Measurements from ENCODE around the gene C19orf33. TPM values are rescaled to one million over a fixed set of nuclear protein-coding genes. Genes with fewer than 3 reads are reported as not detected.

The C19orf33 gene
- total and polyA plus RNA-seq, 2 of the 8 experiments (the other 6 are each of a cell fraction or from before 2014, with no cell fraction given): 6.0 to 36.0 TPM

DNA sequence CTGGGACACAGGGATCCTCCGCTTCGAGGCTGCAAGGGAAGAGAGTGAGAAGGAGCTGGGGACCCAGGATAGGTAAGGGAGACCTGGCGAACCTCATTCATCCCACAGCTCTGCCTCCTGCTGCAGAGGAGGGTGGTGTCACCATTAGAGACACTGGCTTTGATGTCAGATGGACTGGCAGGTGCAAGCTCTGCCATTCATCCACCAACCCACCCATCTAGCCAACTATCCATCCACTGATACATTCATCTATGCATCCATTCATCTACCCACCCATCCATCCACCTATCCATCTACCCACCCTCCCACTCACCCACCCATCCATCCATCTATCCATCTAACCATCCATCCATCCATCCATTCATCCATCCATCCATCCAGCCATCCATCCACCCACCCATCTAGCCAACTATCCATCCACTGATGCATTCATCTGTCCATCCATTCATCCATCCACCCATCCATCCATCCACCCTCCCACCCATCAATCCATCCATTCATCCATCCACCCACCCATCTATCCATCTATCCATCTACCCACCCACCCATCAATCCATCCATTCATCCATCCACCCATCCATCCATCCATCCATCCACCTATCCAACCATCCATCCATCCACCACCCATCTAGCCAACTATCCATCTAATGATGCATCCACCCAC lies 5.7 kb downstream of the C19orf33 start (continued):
- no peak for TF ChIP-seq SIRT6 (IDR thresholded peaks at IDR 0.05; ENCODE audit: low read length)

All from H1 (cell line).